ENCODE data around the gene XPR1.

GRCh38 chr1:180787628-180788307 is 155.9 kb downstream of the XPR1 start:
- TF ChIP-seq CTCF (IDR thresholded peaks at IDR 0.05; ENCODE audit: insufficient read depth, low read length, poor library complexity, severe bottlenecking): no peak
- TF ChIP-seq EZH2phosphoT487 (conservative IDR thresholded peaks at IDR 0.05; ENCODE audit: low read length): no peak
